SHP77 treated with DMSO at 0.1 percent for 48 hours (cell line): Measurements from ENCODE around the gene MYBL2.

Experiments used
- DNase-seq: peaks from one replicate; lab custom pipeline; 2025; lab: John Stamatoyannopoulos, UW

Gene MYBL2

DNA sequence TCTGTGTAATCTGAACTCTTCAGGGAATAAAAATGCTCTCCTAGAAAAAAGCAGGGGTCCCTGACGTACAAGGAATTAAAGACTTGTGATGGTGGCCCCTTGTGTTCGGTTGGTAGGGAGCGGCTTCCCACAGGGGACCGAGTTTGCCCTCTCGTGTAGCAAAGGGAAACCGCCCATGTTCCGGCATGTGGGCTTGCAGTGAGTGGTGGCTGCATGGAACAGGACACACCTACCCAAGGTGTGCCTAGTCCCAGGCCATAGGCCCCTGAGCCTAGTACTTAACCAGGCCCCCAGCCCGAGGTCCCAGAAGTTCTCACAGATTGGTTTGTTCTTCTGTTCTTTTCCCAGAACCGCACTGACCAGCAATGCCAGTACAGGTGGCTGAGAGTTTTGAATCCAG lies 15.5 kb downstream of the MYBL2 start:
- DNase-seq: no peak

DNA sequence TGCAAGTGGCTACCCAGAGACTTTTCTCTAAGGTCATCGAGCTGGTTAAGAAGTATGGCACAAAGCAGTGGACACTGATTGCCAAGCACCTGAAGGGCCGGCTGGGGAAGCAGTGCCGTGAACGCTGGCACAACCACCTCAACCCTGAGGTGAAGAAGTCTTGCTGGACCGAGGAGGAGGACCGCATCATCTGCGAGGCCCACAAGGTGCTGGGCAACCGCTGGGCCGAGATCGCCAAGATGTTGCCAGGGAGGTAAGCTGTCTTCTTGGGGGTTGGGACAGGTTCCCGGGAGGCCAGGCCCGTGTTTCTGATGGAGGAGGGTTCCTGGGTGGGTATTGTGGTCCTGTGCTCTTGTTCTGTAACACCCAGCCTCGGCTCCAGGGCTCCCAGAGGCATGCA lies 19.9 kb downstream of the MYBL2 start:
- no peak for DNase-seq

DNA sequence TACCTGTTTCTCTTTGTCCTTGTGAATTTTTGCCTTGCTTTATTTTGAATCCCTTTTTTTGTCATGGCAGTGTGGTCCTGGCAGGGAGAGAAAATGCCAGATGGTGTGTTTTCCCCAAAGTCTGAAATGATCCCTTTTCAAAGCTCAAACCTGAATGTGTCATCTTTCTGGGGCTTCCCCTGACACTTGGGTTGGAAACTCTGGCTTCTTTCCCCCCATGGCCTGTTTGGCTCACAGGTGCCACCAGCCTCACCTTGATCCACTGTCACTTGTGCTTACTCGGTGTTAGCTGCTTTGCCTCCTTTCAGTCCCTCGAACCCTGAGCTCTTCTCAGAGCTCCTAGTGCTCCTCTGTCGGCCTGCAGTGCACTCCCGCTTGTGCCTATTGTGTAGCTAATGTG lies 22.3 kb downstream of the MYBL2 start:
- DNase-seq: no peak

DNA sequence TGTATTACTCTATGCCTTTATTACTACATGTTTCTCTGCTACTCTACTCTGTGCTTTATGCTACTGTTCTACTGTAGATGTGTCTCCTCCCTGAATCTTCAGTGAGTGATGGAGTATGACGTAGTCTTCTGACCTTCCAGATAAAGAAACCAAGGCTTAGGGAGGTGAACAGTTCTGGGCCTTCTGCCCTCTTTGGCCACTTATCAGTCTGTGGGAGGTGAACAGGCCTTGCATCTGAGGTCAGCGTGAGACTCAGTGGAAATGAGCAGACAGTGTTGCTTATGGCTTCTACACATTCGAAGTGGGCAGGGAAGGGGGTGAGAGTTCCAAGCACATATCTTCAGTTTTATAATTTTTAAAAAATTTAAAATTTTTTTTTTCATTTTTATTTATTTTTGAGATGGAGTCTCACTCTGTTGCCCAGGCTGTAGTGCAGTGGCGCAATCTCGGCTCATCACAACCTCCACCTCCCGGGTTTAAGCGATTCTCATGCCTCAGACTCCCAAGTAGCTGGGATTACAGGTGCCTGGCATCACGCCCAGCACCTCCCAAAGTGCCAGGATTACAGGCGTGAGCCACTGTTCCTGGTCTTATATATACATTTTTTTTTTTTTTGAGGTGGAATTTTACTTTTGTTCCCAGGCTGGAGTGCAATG lies 24.2 kb downstream of the MYBL2 start:
- DNase-seq: no peak

DNA sequence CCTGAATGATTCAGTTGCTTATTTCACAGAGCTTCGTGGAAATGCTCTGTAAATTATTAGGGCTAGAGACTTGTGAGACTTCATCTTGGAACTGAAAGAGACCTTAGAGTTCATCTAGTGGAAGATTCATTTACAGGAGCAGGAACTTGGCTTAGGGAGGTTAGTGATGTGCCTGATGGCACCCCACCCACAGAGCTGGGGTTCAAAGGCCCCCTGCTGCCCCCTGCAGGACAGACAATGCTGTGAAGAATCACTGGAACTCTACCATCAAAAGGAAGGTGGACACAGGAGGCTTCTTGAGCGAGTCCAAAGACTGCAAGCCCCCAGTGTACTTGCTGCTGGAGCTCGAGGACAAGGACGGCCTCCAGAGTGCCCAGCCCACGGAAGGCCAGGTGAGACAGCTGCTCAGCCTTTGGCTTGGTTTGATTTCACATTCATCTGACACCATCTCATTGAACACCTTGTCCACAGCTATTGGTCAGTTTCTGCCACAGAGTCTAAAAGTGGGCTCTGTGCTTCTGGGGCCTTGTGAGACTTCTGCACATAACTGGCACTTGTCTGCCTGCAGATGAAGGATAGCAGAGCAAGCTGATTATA lies 25.1 kb downstream of the MYBL2 start:
- DNase-seq: peak; percentile 1

DNA sequence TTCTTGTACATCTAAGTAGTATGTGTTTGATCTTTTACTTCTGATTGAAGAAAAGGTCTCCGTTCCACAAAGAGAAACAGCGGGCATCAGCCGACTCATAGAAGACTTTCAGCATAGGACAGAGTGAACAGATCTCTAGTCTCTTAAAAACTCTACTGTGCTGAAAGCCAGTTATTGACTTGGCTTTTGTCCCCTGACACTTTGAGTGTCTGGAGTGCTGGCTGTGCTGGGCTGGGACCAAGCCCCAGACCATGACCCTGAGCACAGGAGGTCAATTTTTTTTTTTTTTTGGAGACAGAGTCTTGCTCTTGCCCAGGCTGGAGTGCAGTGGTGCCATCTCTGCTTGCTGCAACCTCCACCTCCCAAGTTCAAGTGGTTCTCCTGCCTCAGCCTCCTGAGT lies 27.8 kb downstream of the MYBL2 start:
- DNase-seq: no peak

DNA sequence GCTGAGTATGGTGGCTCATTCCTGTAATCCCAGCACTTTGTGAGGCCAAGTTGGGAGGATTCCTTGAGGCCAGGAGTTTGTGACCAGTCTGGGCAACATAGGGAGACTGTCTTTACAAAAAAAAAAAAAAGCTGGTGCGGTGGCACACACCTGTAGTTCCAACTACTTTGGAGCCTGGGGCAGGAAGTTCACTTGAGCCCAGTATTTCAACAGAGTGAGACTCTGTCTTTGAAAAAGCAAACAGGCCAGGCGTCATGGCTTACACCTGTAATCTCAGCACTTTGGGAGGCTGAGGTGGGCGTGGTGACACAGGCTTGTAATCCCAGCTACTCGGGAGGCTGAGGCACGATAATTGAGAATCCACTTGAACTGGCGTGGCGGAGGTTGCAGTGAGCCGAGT lies 28.7 kb downstream of the MYBL2 start:
- no peak for DNase-seq

DNA sequence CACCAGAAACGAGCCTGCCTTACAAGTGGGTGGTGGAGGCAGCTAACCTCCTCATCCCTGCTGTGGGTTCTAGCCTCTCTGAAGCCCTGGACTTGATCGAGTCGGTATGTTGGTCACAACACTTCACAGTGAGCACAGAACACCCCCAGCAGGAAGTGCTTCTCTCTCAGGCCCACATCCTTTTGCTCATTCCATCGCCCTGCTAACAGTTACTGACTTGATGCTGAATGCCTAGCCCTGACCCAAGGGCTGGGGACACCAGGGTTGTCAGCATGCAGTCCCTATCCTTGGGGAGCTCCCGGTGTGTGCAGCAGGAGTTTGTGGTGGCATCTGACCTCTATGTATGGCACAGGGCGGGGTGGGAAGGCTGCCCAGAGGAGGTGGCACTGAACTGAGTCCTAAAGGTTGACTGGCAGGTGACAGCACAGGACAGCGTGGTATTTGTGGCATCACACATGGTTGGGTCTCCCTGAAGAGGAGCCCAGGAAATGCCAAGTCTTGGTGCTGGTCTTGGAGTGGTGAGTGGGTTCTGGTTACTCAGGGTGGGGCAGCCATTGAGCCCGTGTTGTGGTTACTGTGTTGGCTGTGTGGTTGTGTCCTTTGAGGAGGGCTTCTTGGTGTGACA lies 33.1 kb downstream of the MYBL2 start:
- no peak for DNase-seq

DNA sequence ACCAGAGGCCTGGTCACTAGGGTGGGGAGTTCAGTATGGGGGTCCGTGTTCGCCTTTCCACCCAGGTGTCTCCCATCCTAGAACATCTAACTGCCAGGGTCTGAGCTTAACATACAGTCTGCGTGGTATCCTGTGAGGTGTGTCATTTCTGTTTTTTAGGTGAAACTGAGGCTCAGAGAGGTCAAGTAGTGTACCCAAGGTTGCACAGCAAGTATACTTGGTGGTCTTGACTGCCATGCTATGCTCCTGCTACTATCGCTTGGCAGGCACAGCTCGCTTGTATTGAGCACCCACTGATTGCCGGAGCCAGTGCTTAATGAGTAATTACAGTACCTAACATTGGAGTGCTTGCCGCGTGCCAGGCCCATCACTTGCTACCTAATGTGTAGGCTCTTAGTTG lies 33.7 kb downstream of the MYBL2 start:
- DNase-seq: no peak

DNA sequence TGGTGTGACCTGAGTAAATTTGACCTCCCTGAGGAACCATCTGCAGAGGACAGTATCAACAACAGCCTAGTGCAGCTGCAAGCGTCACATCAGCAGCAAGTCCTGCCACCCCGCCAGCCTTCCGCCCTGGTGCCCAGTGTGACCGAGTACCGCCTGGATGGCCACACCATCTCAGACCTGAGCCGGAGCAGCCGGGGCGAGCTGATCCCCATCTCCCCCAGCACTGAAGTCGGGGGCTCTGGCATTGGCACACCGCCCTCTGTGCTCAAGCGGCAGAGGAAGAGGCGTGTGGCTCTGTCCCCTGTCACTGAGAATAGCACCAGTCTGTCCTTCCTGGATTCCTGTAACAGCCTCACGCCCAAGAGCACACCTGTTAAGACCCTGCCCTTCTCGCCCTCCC lies 35.6 kb downstream of the MYBL2 start:
- DNase-seq: no peak

DNA sequence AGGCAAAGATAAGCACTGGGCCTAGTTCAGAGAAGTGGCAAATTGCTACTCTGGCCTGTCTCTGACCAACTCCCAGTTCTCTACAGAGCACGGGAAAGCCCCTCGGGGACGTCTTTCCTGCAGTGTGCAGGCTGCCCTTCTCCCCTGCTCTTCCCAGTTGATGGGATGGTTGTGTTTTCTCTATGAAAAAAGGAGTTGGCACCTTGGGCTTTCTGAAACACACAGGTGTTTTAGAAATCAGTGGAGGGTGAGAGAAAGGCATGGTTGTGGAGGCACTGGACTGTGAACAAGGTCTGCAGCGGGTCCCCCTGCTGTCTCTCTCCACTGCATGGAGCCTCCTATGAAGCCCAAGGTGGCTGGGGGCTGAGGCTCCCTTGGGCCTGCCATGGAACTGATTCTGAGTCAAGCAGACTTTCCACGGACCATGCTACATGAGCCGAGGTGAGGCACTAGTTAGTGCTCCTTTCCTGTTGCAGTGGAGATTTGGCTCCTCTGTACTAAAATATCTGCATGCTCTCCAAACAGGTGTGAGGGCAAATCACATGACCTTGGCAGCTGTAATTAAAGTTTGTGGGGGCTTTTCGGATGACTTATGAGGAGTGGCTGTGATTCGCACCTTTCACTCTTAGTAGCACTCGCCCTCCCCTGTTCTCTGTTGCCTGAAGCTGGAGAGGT lies 43.6 kb downstream of the MYBL2 start:
- DNase-seq: no peak

DNA sequence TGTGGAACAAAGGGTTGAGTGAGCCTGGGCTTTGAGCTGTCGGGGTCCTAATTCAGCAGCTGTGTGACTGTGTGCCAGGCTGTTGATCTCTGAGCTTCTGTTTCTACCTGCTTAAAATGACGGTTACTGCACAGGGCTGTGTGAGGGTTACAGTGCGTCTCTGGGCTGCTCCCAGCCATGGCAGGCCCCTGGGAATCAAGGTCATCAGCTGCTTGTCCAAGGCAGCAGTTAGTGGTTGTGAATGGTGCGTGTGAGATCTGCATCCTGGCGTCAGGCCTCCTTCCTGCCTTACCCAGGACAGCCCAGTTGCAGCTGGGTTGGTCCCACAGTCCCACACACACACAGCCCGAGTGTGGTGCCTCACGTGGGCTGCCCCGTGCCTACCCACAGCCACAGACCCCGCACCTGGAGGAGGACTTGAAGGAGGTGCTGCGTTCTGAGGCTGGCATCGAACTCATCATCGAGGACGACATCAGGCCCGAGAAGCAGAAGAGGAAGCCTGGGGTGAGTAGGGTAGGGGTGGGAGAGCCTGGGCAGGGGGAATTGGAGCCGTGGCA lies 44.3 kb downstream of the MYBL2 start:
- no peak for DNase-seq

DNA sequence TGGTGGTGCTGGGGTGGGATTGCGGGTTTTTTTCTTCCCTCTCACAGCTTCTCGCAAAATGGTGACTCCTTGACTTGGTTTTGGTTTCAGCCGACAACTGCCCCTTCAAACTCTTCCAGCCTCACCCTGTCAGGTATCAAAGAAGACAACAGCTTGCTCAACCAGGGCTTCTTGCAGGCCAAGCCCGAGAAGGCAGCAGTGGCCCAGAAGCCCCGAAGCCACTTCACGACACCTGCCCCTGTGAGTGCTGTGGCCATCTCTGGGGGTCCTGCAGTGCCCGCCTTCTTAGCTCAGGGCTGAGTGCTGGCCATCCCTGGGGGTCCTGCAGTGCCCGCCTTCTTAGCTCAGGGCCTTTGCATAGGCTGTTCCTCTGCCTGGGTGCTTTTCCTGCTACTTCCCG lies 48.1 kb downstream of the MYBL2 start:
- DNase-seq: no peak

DNA sequence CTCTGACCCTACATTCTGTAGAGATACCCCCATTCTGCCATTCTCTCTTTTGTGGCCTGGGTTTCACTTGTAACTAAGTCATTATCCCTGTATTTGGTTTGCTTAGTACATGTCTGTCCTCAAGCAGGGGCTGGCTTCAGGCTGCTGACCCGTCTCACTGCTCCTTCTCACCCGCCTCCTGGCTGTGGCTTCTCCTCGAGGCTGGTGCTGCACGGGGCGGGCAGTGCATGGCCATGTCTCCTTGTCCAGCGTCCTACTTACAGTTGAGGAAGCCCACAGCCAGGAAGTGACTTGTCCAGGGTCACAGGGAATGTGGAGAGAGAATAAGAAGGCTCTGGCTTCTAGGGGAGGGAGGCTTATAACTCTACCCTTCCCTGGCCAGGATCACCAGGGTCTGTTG lies 48.6 kb downstream of the MYBL2 start:
- no peak for DNase-seq

DNA sequence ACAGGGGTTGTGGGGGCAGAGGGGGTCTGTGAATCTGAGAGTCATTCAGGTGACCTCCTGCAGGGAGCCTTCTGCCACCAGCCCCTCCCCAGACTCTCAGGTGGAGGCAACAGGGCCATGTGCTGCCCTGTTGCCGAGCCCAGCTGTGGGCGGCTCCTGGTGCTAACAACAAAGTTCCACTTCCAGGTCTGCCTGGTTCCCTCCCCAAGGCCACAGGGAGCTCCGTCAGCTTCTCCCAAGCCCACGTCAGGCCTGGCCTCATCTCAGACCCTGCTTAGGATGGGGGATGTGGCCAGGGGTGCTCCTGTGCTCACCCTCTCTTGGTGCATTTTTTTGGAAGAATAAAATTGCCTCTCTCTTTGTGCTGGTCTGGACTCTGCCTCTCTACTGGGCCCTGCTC lies 49.2 kb downstream of the MYBL2 start:
- DNase-seq: no peak

DNA sequence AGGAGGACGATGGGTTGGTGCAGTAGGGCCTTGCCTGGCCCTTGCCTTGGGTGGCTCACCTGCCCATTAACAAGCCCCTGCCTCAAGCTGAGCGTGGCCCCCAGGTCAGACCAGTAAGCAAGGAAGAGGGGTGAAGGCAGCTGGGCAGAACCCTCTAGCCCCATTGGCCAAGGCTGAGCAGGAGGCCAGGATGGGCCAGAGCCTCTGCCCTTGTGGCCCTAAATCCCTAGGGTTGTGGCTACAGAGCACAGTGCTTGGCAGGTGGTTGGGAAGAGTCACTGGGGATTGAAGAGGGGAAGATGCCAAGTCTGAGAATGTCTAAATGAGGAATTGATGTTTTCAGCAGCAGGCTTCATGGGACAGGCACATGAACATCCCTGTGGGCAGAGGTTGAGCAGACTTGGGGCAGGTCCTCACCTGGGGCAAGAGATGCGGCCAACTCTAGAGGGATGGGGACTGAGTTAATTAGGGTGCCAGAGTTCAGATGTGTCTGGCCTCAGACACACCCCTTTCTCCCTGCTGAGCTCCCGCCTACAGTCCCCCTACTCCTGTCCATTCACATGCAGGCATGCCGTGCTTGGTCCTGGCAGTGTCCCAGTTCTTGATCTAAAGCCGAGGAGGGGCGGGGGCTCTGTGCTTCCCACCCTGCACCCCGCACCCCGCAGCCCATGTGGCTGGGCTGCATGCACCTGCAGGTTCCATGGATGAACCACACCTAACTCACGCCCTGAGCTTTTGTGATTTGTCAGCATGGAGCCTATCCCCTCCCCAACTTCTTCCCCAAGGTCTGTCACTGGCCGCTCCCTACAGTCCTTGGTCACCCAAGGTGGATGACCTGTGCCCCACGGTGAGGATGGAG lies 50.1 kb downstream of the MYBL2 start:
- no peak for DNase-seq

DNA sequence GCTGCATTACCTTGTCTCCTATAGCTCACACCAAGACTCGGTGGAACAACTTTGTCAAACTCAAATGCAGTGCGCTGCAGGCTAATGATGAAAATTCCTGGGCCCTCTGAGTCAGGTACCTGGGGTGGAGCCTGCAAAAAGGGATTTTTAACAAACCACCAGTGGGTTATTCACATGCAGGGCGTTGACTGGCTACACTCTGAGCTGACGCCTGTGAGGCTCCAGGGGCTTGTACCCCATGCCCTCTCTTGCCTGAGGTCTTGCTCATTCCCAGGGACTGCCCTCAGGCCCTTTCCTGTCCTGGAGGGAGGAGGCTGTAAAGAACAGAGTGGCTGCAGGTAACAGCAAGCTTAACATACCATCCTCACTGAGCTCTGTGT lies 50.7 kb downstream of the MYBL2 start:
- no peak for DNase-seq

DNA sequence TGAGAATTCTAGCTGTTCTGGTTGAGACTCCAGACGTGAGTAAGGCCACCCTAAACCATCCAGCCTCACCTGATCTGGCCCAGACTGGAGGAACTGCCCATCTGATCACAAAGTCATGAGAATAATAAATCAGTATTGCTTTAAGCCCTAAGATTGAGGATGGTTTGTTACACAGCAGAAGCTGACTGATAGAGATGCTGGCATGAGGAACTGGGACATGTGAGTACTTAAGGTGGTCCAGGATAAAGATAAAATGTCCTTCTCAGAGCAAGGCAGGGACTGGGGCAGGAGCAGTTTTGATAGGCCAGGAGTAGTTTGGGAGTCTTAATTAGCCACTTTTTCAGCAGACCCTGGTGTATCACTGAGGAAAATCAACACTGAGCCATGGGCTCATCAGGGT lies 53.1 kb downstream of the MYBL2 start:
- no peak for DNase-seq

DNA sequence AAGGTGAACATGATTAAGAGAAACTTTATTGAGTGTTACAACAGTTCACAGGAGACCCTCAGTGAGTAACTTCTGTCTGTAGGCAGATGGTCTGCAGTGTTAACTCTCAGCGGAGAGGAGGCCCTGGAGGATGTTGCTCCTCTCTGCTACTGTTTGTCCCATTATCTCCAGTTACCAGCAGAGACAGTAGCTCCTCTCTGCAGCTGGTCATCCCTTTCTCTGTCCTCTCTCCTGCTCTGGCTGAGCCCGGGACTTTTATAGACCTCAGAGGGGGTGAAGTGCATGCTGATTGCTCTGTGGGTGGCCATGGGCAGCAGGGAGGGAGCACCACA lies 54.1 kb downstream of the MYBL2 start:
- no peak for DNase-seq

DNA sequence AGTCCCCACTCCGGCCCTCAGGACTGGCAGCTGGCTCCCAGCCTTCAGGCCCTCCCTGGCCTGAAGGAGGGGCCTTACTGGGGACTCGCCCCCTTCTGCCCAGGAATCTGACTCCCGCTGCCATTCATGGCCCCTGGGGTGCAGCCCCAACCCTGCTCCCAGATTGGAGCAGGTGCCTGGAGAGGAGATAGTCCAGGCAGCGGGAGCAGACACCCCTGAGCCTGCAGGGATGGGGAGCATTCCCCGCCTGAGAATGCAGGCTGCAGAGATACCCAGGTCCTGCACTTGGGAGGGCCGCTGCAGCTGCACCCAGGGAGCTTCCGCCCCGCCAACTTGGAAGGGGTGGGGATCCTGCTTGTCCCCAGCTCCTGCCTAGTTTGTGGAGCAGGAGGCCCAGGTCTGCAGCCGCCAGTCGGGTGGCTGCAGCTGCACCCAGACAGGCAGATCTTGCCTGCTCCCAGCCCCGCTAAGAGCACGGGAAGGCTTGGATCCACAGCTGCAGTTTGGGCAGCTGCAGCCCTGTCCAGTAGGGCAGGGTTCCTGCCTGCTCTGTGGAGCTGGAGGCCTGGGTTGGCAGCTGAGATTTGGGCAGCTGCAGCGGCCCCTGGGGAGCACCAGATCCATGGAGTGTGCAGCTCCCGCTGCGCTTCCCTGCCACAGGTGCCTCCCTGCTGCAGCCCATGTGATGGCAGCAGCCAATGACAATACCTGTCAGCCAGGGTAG lies 54.7 kb downstream of the MYBL2 start:
- peak; percentile 28 for DNase-seq

DNA sequence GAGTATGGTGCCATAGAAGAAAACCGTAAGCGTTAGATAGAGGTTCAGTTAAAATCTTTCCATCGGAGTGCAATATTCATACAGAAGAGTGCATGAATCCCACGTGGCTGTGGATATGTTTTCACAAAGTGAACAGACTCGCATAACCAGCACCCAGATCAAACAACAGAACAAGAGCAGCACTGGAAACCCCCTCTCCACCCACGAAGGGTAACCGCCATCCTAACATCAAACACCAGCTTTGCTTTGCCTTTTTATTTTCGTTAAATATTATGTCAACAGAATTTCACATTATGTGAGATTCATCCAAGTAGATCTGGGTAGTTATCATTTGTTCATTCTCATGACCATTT lies 55.2 kb downstream of the MYBL2 start:
- no peak for DNase-seq

DNA sequence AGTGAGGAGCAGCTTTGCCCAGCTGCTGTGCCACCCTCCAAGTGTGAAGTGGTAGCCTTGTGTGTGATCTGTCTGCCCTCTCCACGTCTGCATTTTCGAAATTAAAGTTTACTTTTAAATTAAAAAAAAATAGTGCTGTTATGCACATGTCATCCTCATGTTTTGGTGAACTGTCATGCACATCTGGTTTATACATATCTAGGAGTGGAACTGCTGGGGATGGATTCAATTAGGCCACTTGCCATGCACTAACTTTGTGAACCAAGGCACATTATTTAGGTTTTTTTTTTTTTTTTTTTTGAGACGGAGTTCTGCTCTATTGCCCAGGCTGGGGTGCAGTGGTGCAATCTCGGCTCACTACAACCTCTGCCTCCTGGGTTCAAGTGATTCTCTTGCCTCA lies 56.3 kb downstream of the MYBL2 start:
- no peak for DNase-seq
